ENCODE data around the gene OPN3. TPM values are rescaled to one million over a fixed set of nuclear protein-coding genes. Genes with fewer than 3 reads are reported as not detected.

Gene OPN3
- total and polyA plus RNA-seq, 9 of the 15 experiments (the other 6 are each of a cell fraction or from before 2014, with no cell fraction given), result 4.2 to 34.6 (median 17.0) TPM

GRCh38 chr1:241614144-241614543 is 26.0 kb downstream of the OPN3 start:
- H3K4me2 ChIP-seq (ENCODE audit: insufficient read depth, low read length), result no peak overlapping the region
- H3K27ac ChIP-seq (ENCODE audit: extremely low read depth, low read depth, low read length), result no peak overlapping the region
- H3K9me1 ChIP-seq (ENCODE audit: control insufficient read depth, insufficient read depth, low read length), result no peaks in the 10 kb centered on the region
- no peak overlapping the region for H3K9ac ChIP-seq (ENCODE audit: insufficient read depth in 1 of 2, low read depth in 2 of 2, low read length in 2 of 2)
- ATAC-seq (no peak), DNase-seq (ENCODE audit: extremely low read depth in 1 of 4, low spot score in 3 of 4) (no peak), FAIRE-seq (no peak)
- no peaks in the 10 kb centered on the region for H3K9me3 ChIP-seq (replicated peaks; ENCODE audit: control insufficient read depth, insufficient read depth, low read depth, low read length)
- H3K79me2 ChIP-seq (ENCODE audit: control insufficient read depth, insufficient read depth, low read length), result no peaks in the 10 kb centered on the region
- in situ Hi-C loops (cut with MboI), result loop anchor here (25.0 kb wide), 1 partner anchor 373 kb away; the partner anchor contains the start of gene MAP1LC3C
- no peaks in the 10 kb centered on the region for H3K27me3 ChIP-seq (ENCODE audit: control insufficient read depth in 2 of 2, insufficient read depth in 2 of 2, low read length in 2 of 2)
- BruUV-seq (replicated peaks), result no TSS peak
- peaks cover 7 to 19% of the 10 kb centered on the region in 2 experiments for H3K4me1 ChIP-seq (replicated peaks in 1 of 2; ENCODE audit: control insufficient read depth in 2 of 2, insufficient read depth in 2 of 2, low read length in 2 of 2)
- intact Hi-C loops (cut with micrococcal nuclease), result no loop called here
- peaks cover 2% of the 10 kb centered on the region; the same call in 1 of the 3 replicates for H3K36me3 ChIP-seq (ENCODE audit: control insufficient read depth, insufficient read depth, low read length)
- ChIA-PET CTCF (ENCODE audit: low intra/inter-chr PET ratio) (no interaction called here), POLR2A (interaction anchor here (0.7 to 0.8 kb wide), 2 partner anchors 11 to 13 kb away, joined by 3 to 4 read pairs; no protein-coding TSS in a partner anchor)
- H4K20me1 ChIP-seq (replicated peaks; ENCODE audit: control insufficient read depth, insufficient read depth, low read length), result no peaks in the 10 kb centered on the region
- TF ChIP-seq CREBBP (IDR thresholded peaks at IDR 0.05; ENCODE audit: low read depth, low read length) (no peak), STAT6 (CRISPR knock-in tag; IDR thresholded peaks at IDR 0.05) (no peak)
- WGBS (ENCODE audit: insufficient coverage, low coverage, missing lambda C conversion rate), result 85% methylated on average over 4 of the region's 4 CpGs
- no peak overlapping the region for H2AFZ ChIP-seq (ENCODE audit: low read depth, low read length)
- H3K4me3 ChIP-seq, result no peak overlapping the region
